ENCODE measurements around the gene PRKCH.

- TF ChIP-seq POLR2A (conservative IDR thresholded peaks at IDR 0.05) (no peak), ZNF444 (CRISPR knock-in tag; IDR thresholded peaks at IDR 0.05) (no peak), HNRNPLL (IDR thresholded peaks at IDR 0.05; ENCODE audit: low read depth, low read length, poor library complexity, severe bottlenecking) (no peak), CTCF (IDR thresholded peaks at IDR 0.05 in 2 of 3, conservative IDR thresholded peaks at IDR 0.05 in 1 of 3; ENCODE audit: insufficient read depth in 2 of 3, low read depth in 1 of 3, low read length in 3 of 3) (no peak), ELF4 (CRISPR knock-in tag; IDR thresholded peaks at IDR 0.05) (no peak), THRA (IDR thresholded peaks at IDR 0.05) (no peak), EGR1 (conservative IDR thresholded peaks at IDR 0.05) (no peak), POU5F1 (IDR thresholded peaks at IDR 0.05; ENCODE audit: borderline replicate concordance, low read depth, low read length, partially characterized antibody) (no peak), ZNF717 (CRISPR knock-in tag; IDR thresholded peaks at IDR 0.05) (no peak), ZBTB40 (IDR thresholded peaks at IDR 0.05) (no peak), ZBTB40 (CRISPR knock-in tag; IDR thresholded peaks at IDR 0.05) (no peak), NFE2L1 (tag; IDR thresholded peaks at IDR 0.05; ENCODE audit: borderline replicate concordance, low read depth) (no peak), MAZ (CRISPR knock-in tag; conservative IDR thresholded peaks at IDR 0.05 in 1 of 2, IDR thresholded peaks at IDR 0.05 in 1 of 2) (no peak)
Observed at GRCh38 chr14:61533513-61534255, 212.3 kb downstream of the PRKCH start.
